Activated CD4-positive, alpha-beta memory T cell treated with anti-CD3 and anti-CD28 coated beads for 36 hours (primary cell): ENCODE data around the gene CDC42EP1. TPM values are rescaled to one million over a fixed set of nuclear protein-coding genes. Genes with fewer than 3 reads are reported as not detected.
"Not testable (repeated sequence)": the region's sequence is repeated elsewhere in the genome, so short reads cannot be mapped to it uniquely, and the experiment has no call there.

ENCODE experiments used
- CTCF ChIA-PET: fragments of 350-600 bp; sonication (Branson Sonifier 250); formaldehyde crosslinking; loops from one replicate; lab custom pipeline; 2021; ENCODE audit warnings: antibody characterized with exemption, inconsistent platforms; lab: Charles Lee
- POLR2A ChIA-PET: fragments of 350-600 bp; sonication (Branson Sonifier 250); formaldehyde crosslinking; loops from one replicate; lab custom pipeline; 2021; ENCODE audit warnings: antibody characterized with exemption; lab: Charles Lee
- DNase-seq: peaks from one replicate; pipeline ENCODE4 v3.0.0-alpha.2; 2020
- H3K27ac Mint-ChIP-seq: one replicate; pipeline ENCODE4 v1.8.0; 2021; ENCODE audit warnings: mixed read lengths
- H3K27me3 Mint-ChIP-seq: one replicate; pipeline ENCODE4 v1.8.0; 2021; ENCODE audit warnings: mixed read lengths
- H3K36me3 Mint-ChIP-seq: one replicate; pipeline ENCODE4 v1.8.0; 2021; ENCODE audit warnings: mixed read lengths
- H3K4me1 Mint-ChIP-seq: one replicate; pipeline ENCODE4 v1.8.0; 2021; ENCODE audit warnings: low read depth, mixed read lengths
- H3K4me3 Mint-ChIP-seq: one replicate; pipeline ENCODE4 v1.8.0; 2021; ENCODE audit warnings: mild to moderate bottlenecking, mixed read lengths
- H3K9me3 Mint-ChIP-seq: one replicate; pipeline ENCODE4 v1.8.0; 2021; ENCODE audit warnings: mixed read lengths
- intact Hi-C: fragments of 100-400 bp; cut with micrococcal nuclease; formaldehyde crosslinking; loops from one replicate; pipeline ENCODE4 v1.15.1; 2023
- total RNA-seq, 2 experiments: library from RNA; stranded (reverse); gene quantifications; one replicate each; pipeline ENCODE4 v1.2.3, GENCODE V29; 2021

The CDC42EP1 gene
- total RNA-seq, 2 experiments from 2014 or later, result 1.4 to 1.9 TPM

GRCh38 chr22:37538590-37539357 is 21.5 kb upstream of the CDC42EP1 start:
- ChIA-PET CTCF (interaction anchor here (0.6 to 16.3 kb wide), 25 partner anchors 10 to 151 kb away, joined by 3 to 612 read pairs (median 3); partner anchors contain the start of genes CDC42EP1, GGA1 and LGALS2), POLR2A (interaction anchor here (1.5 to 3.7 kb wide), 2 partner anchors 11 to 28 kb away, joined by 5 to 18 read pairs; no protein-coding TSS in a partner anchor)
- peak; percentile 96 for DNase-seq
- H3K4me1 Mint-ChIP-seq, result peaks cover 42% of the 10 kb centered on the region
- H3K27ac Mint-ChIP-seq, result peak overlapping the region; percentile 57
- H3K4me3 Mint-ChIP-seq, result peak overlapping the region; percentile 34
- intact Hi-C loops, result loop anchor here (1.0 kb wide), 3 partner anchors 29 to 68 kb away; no protein-coding TSS in a partner anchor
- no peaks in the 10 kb centered on the region for H3K36me3 Mint-ChIP-seq
- peaks cover 22% of the 10 kb centered on the region for H3K27me3 Mint-ChIP-seq
- H3K9me3 Mint-ChIP-seq, result no peaks in the 10 kb centered on the region

GRCh38 chr22:37539790-37540189 is 20.5 kb upstream of the CDC42EP1 start:
- not testable (repeated sequence) for H3K36me3 Mint-ChIP-seq, H3K27ac Mint-ChIP-seq, H3K9me3 Mint-ChIP-seq, DNase-seq, H3K4me3 Mint-ChIP-seq
- Mint-ChIP-seq H3K27me3 (peaks cover 22% of the 10 kb centered on the region), H3K4me1 (peaks cover 34% of the 10 kb centered on the region)
- intact Hi-C loops, result loop anchor here (1.0 to 5.0 kb wide), 2 partner anchors 67 to 138 kb away; partner anchors contain the start of gene LGALS1
- POLR2A ChIA-PET, result interaction anchor here (0.6 to 3.7 kb wide), 3 partner anchors 12 to 389 kb away, joined by 3 to 18 read pairs (median 5); no protein-coding TSS in a partner anchor
- CTCF ChIA-PET, result interaction anchor here (0.8 to 16.3 kb wide), 17 partner anchors 11 to 279 kb away, joined by 3 to 612 read pairs (median 5); partner anchors contain the start of genes CDC42EP1, GGA1 and LGALS2

- H3K9me3 Mint-ChIP-seq, H3K36me3 Mint-ChIP-seq, H3K27ac Mint-ChIP-seq, DNase-seq: not testable (repeated sequence)
- ChIA-PET CTCF (interaction anchor here (2.3 to 16.3 kb wide), 3 partner anchors 21 to 65 kb away, joined by 18 to 612 read pairs (median 81); partner anchors contain the start of gene CDC42EP1), POLR2A (interaction anchor here (1.5 to 1.9 kb wide), 2 partner anchors 24 to 50 kb away, joined by 5 to 13 read pairs; no protein-coding TSS in a partner anchor)
- intact Hi-C loops, result loop anchor here (5.0 kb wide), 1 partner anchor 135 kb away; the partner anchor contains the start of gene LGALS1
- Mint-ChIP-seq H3K4me3 (peak overlapping the region; percentile 16), H3K27me3 (peaks cover 22% of the 10 kb centered on the region), H3K4me1 (peaks cover 40% of the 10 kb centered on the region)
Measured at GRCh38 chr22:37542416-37542815, 17.9 kb upstream of the CDC42EP1 start.

- Mint-ChIP-seq H3K4me1 (peaks cover 40% of the 10 kb centered on the region), H3K27me3 (peaks cover 22% of the 10 kb centered on the region)
- POLR2A ChIA-PET, result interaction anchor here (0.8 to 1.9 kb wide), 2 partner anchors 21 to 24 kb away, joined by 3 to 13 read pairs; no protein-coding TSS in a partner anchor
Measured at GRCh38 chr22:37542959-37543358, 17.3 kb upstream of the CDC42EP1 start.

GRCh38 chr22:37544955-37545702 is 15.2 kb upstream of the CDC42EP1 start:
- H3K27me3 Mint-ChIP-seq, result peaks cover 12% of the 10 kb centered on the region
- CTCF ChIA-PET, result interaction anchor here (1.0 to 16.3 kb wide), 4 partner anchors 19 to 62 kb away, joined by 3 to 612 read pairs (median 16); partner anchors contain the start of gene CDC42EP1
- H3K27ac Mint-ChIP-seq, result no peak overlapping the region
- DNase-seq, result peak; percentile 83
- intact Hi-C loops, result loop anchor here (1.0 to 5.0 kb wide), 2 partner anchors 22 to 132 kb away; partner anchors contain the start of gene LGALS1
- no peaks in the 10 kb centered on the region for H3K9me3 Mint-ChIP-seq
- H3K4me3 Mint-ChIP-seq, result no peak overlapping the region
- POLR2A ChIA-PET, result interaction anchor here (1.1 to 1.2 kb wide), 2 partner anchors 23 to 47 kb away, joined by 6 to 9 read pairs; no protein-coding TSS in a partner anchor
- H3K36me3 Mint-ChIP-seq, result no peaks in the 10 kb centered on the region
- H3K4me1 Mint-ChIP-seq, result peaks cover 28% of the 10 kb centered on the region

More at GRCh38 chr22:37542959-37543358, 17.3 kb upstream of the CDC42EP1 start:
- Mint-ChIP-seq H3K9me3 (no peaks in the 10 kb centered on the region), H3K36me3 (no peaks in the 10 kb centered on the region), H3K27ac (no peak overlapping the region), H3K4me3 (no peak overlapping the region)
- no peak for DNase-seq
- intact Hi-C loops, result loop anchor here (5.0 kb wide), 1 partner anchor 134 kb away; the partner anchor contains the start of gene LGALS1
- CTCF ChIA-PET, result interaction anchor here (2.3 to 16.3 kb wide), 4 partner anchors 21 to 64 kb away, joined by 18 to 612 read pairs (median 50); partner anchors contain the start of gene CDC42EP1

- ChIA-PET CTCF (interaction anchor here (2.7 to 16.3 kb wide), 3 partner anchors 18 to 61 kb away, joined by 11 to 612 read pairs (median 20); partner anchors contain the start of gene CDC42EP1), POLR2A (no interaction called here)
- Mint-ChIP-seq H3K4me1 (peaks cover 21% of the 10 kb centered on the region), H3K4me3 (no peak overlapping the region), H3K27ac (no peak overlapping the region), H3K36me3 (no peaks in the 10 kb centered on the region), H3K9me3 (no peaks in the 10 kb centered on the region), H3K27me3 (peaks cover 5% of the 10 kb centered on the region)
- DNase-seq, result no peak
- intact Hi-C loops, result loop anchor here (1.0 kb wide), 1 partner anchor 21 kb away; no protein-coding TSS in a partner anchor
Measured at GRCh38 chr22:37545703-37546436, 14.4 kb upstream of the CDC42EP1 start.

- Mint-ChIP-seq H3K9me3 (no peaks in the 10 kb centered on the region), H3K36me3 (no peaks in the 10 kb centered on the region), H3K4me3 (no peak overlapping the region), H3K4me1 (peaks cover 15% of the 10 kb centered on the region), H3K27ac (no peak overlapping the region), H3K27me3 (peaks cover 7% of the 10 kb centered on the region)
- ChIA-PET CTCF (interaction anchor here (2.7 to 16.3 kb wide), 2 partner anchors 17 to 60 kb away, joined by 11 to 612 read pairs; partner anchors contain the start of gene CDC42EP1), POLR2A (no interaction called here)
- no peak for DNase-seq
- intact Hi-C loops, result no loop called here
Measured at GRCh38 chr22:37546437-37547250, 13.6 kb upstream of the CDC42EP1 start.

GRCh38 chr22:37547251-37547741 is 13.0 kb upstream of the CDC42EP1 start:
- CTCF ChIA-PET, result interaction anchor here (16.3 kb wide), 1 partner anchor 17 kb away, joined by 612 read pairs; the partner anchor contains the start of gene CDC42EP1
- Mint-ChIP-seq H3K4me3 (no peak overlapping the region), H3K36me3 (no peaks in the 10 kb centered on the region), H3K27ac (no peak overlapping the region), H3K4me1 (peaks cover 9% of the 10 kb centered on the region), H3K27me3 (peaks cover 9% of the 10 kb centered on the region), H3K9me3 (no peaks in the 10 kb centered on the region)
- POLR2A ChIA-PET, result no interaction called here
- intact Hi-C loops, result no loop called here
- DNase-seq, result no peak

GRCh38 chr22:37549704-37550059 is 10.6 kb upstream of the CDC42EP1 start:
- no peak for DNase-seq
- no peak overlapping the region for H3K4me3 Mint-ChIP-seq
- CTCF ChIA-PET, result interaction anchor here (2.5 to 16.3 kb wide), 3 partner anchors 10 to 43 kb away, joined by 12 to 612 read pairs (median 13); partner anchors contain the start of gene CDC42EP1
- H3K36me3 Mint-ChIP-seq, result no peaks in the 10 kb centered on the region
- peaks cover 13% of the 10 kb centered on the region for H3K27me3 Mint-ChIP-seq
- POLR2A ChIA-PET, result interaction anchor here (1.5 kb wide), 1 partner anchor 17 kb away, joined by 3 read pairs; no protein-coding TSS in a partner anchor
- peak overlapping the region; percentile 49 for H3K27ac Mint-ChIP-seq
- H3K4me1 Mint-ChIP-seq, result peaks cover 6% of the 10 kb centered on the region
- intact Hi-C loops, result no loop called here
- H3K9me3 Mint-ChIP-seq, result no peaks in the 10 kb centered on the region

- H3K27ac Mint-ChIP-seq, POLR2A ChIA-PET, H3K9me3 Mint-ChIP-seq, H3K36me3 Mint-ChIP-seq, DNase-seq, intact Hi-C loops, H3K4me1 Mint-ChIP-seq, H3K4me3 Mint-ChIP-seq: not testable (repeated sequence)
- peaks cover 17% of the 10 kb centered on the region for H3K27me3 Mint-ChIP-seq
- CTCF ChIA-PET, result interaction anchor here (0.8 to 16.3 kb wide), 5 partner anchors 9 to 42 kb away, joined by 3 to 612 read pairs (median 12); partner anchors contain the start of gene CDC42EP1
Measured at GRCh38 chr22:37550921-37551320, 9.4 kb upstream of the CDC42EP1 start.
